GM23338 (cell line): ENCODE results near the gene RPS3A. TPM values are rescaled to one million over a fixed set of nuclear protein-coding genes. Genes with fewer than 3 reads are reported as not detected.

Experiments used
- ATAC-seq: fragments of 200-7000 bp; cut with Tn5 transposase; 3 replicates; pipeline ENCODE4 v1.9.1; 2020
- DNase-seq: peaks from one replicate; pipeline ENCODE4 v3.0.0-alpha.2; 2015; ENCODE audit warnings: low spot score
- H2AFZ ChIP-seq: fragments of 200-600 bp; sonication (generic); 2 replicates; pipeline ENCODE4 v1.8.0; 2016; ENCODE audit warnings: antibody characterized with exemption, mild to moderate bottlenecking, moderate library complexity
- H3F3A ChIP-seq: fragments of 200-600 bp; sonication (generic); replicated peaks from 2 replicates; pipeline ENCODE4 v1.8.0; 2017; ENCODE audit warnings: antibody characterized with exemption, mixed run types, low read depth
- H3K27ac ChIP-seq: fragments of 200-600 bp; sonication (generic); 2 replicates; pipeline ENCODE4 v1.6.1; 2016; ENCODE audit warnings: low read depth
- H3K27me3 ChIP-seq: fragments of 200-600 bp; sonication (generic); 2 replicates; pipeline ENCODE4 v1.8.0; 2016; ENCODE audit warnings: mild to moderate bottlenecking, mixed run types, moderate library complexity; ENCODE audit not compliant: insufficient read depth
- H3K36me3 ChIP-seq: fragments of 200-600 bp; sonication (generic); 2 replicates; pipeline ENCODE4 v1.8.0; 2016; ENCODE audit warnings: mild to moderate bottlenecking; ENCODE audit not compliant: insufficient read depth
- H3K4me1 ChIP-seq: fragments of 200-600 bp; sonication (generic); 2 replicates; pipeline ENCODE4 v1.8.0; 2016; ENCODE audit warnings: mild to moderate bottlenecking, moderate library complexity; ENCODE audit not compliant: insufficient read depth
- H3K4me2 ChIP-seq: fragments of 200-600 bp; sonication (generic); 2 replicates; pipeline ENCODE4 v1.7.1; 2017; ENCODE audit warnings: mixed run types
- H3K4me3 ChIP-seq: fragments of 200-600 bp; sonication (generic); 2 replicates; pipeline ENCODE4 v1.6.1; 2016; ENCODE audit warnings: mixed run types
- H3K79me2 ChIP-seq: fragments of 200-600 bp; sonication (generic); replicated peaks from 2 replicates; pipeline ENCODE4 v1.8.0; 2017; ENCODE audit warnings: mild to moderate bottlenecking; ENCODE audit not compliant: insufficient read depth
- H3K9me2 ChIP-seq: fragments of 200-600 bp; sonication (generic); 2 replicates; pipeline ENCODE4 v1.8.0; 2017; ENCODE audit not compliant: insufficient read depth
- H4K20me1 ChIP-seq: fragments of 200-600 bp; sonication (generic); replicated peaks from 2 replicates; pipeline ENCODE4 v1.8.0; 2017; ENCODE audit warnings: mild to moderate bottlenecking; ENCODE audit not compliant: insufficient read depth
- H3K27ac Mint-ChIP-seq: 2 replicates; pipeline ENCODE4 v1.8.0; 2020; ENCODE audit warnings: inconsistent platforms, mild to moderate bottlenecking, moderate library complexity, mixed read lengths
- H3K27me3 Mint-ChIP-seq: 3 replicates; pipeline ENCODE4 v1.8.0; 2022; ENCODE audit warnings: low read depth, mild to moderate bottlenecking, moderate library complexity, mixed read lengths, inconsistent platforms; ENCODE audit not compliant: insufficient read depth, poor library complexity
- H3K36me3 Mint-ChIP-seq: 3 replicates; pipeline ENCODE4 v1.8.0; 2021; ENCODE audit warnings: low read depth, mild to moderate bottlenecking, inconsistent platforms, moderate library complexity, mixed read lengths
- H3K4me1 Mint-ChIP-seq: 3 replicates; pipeline ENCODE4 v1.8.0; 2020; ENCODE audit warnings: mild to moderate bottlenecking, inconsistent platforms, mixed read lengths
- H3K4me3 Mint-ChIP-seq: 3 replicates; pipeline ENCODE4 v1.8.0; 2021; ENCODE audit warnings: moderate library complexity, mild to moderate bottlenecking, inconsistent platforms, mixed read lengths
- H3K9me3 Mint-ChIP-seq: 3 replicates; pipeline ENCODE4 v1.8.0; 2020; ENCODE audit warnings: moderate library complexity, mild to moderate bottlenecking, inconsistent platforms, mixed read lengths
- CREB1 ChIP-seq: fragments of 250-450 bp; sonication (Bioruptor Pico); IDR thresholded peaks from 2 replicates; pipeline ENCODE4 v1.5.0; 2020; ENCODE audit warnings: low read depth, mild to moderate bottlenecking, moderate library complexity
- CTCF ChIP-seq, 2 experiments: fragments of 200-600 bp in 1 of 2; sonication (generic) in 1 of 2; conservative IDR thresholded peaks; 2 replicates each; pipeline versions ENCODE4 v1.5.1 to v1.6.1; 2016 to 2017; ENCODE audit warnings: antibody characterized with exemption in 2 of 2, low read depth in 2 of 2, mild to moderate bottlenecking in 2 of 2, moderate library complexity in 1 of 2
- ETS1 ChIP-seq: IDR thresholded peaks from 2 replicates; pipeline ENCODE4 v1.6.1; 2016; ENCODE audit warnings: antibody characterized with exemption
- NANOG ChIP-seq: IDR thresholded peaks from 2 replicates; pipeline ENCODE4 v1.6.1; 2016; ENCODE audit warnings: antibody characterized with exemption, borderline replicate concordance
- POLR2AphosphoS5 ChIP-seq: IDR thresholded peaks from 2 replicates; pipeline ENCODE4 v1.6.1; 2016; ENCODE audit warnings: antibody characterized with exemption, low read depth
- ZNF331 ChIP-seq: fragments of 250-450 bp; sonication (Bioruptor Pico); IDR thresholded peaks from 2 replicates; pipeline ENCODE4 v1.5.0; 2020; ENCODE audit warnings: low read depth, mild to moderate bottlenecking, moderate library complexity
- ZNF462 ChIP-seq: fragments of 250-450 bp; sonication (Bioruptor Pico); IDR thresholded peaks from 2 replicates; pipeline ENCODE4 v1.5.0; 2020; ENCODE audit warnings: mild to moderate bottlenecking, moderate library complexity
- polyA plus RNA-seq: library from polyadenylated mRNA; unstranded; fragments of >200 nt; fragmentation: Nextera tagmentation; extraction: Ambion mirVana; gene quantifications from 2 replicates; pipeline ENCODE4 v1.2.1, GENCODE V29; 2016
- total RNA-seq: library from RNA; depleted of rRNA; stranded (reverse); fragments of >200 nt; shearing (Covaris generic); gene quantifications from 2 replicates; pipeline ENCODE4 v1.2.3, GENCODE V29; 2014

Gene RPS3A
- total and polyA plus RNA-seq, 2 experiments from 2014 or later: 2,486 to 3,506 TPM

- no peak for TF ChIP-seq ZNF462 (CRISPR knock-in tag)
These were observed 4.3 kb downstream of the RPS3A start (continued) for GRCh38 chr4:151103758-151104157.

- Histone ChIP-seq H3K27me3 (no peaks in the 10 kb centered on the region), H4K20me1 (peaks cover 46% of the 10 kb centered on the region), H3K27ac (peak overlapping the region; percentile 90; the same call in 1 of the 2 replicates), H3K4me3 (no peak overlapping the region), H2AFZ (no peak overlapping the region), H3K36me3 (peaks cover 72% of the 10 kb centered on the region), H3K4me1 (peaks cover 23% of the 10 kb centered on the region), H3K79me2 (peaks cover 42% of the 10 kb centered on the region), H3K4me2 (no peak overlapping the region), H3F3A (peaks cover 63% of the 10 kb centered on the region), H3K9me2 (no peaks in the 10 kb centered on the region)
- H3K9me3 Mint-ChIP-seq: peaks cover 3% of the 10 kb centered on the region; the same call in 1 of the 3 replicates
- H3K4me1 Mint-ChIP-seq: peaks cover 15% of the 10 kb centered on the region
- no peak for DNase-seq
- ATAC-seq: no peak
- H3K36me3 Mint-ChIP-seq: peaks cover 99% of the 10 kb centered on the region
- peaks cover 22% of the 10 kb centered on the region for H3K27me3 Mint-ChIP-seq
- peak overlapping the region; percentile 90 for H3K27ac Mint-ChIP-seq
- H3K4me3 Mint-ChIP-seq: no peak overlapping the region
- TF ChIP-seq POLR2AphosphoS5 (no peak), ZNF462 (CRISPR knock-in tag) (no peak), ZNF331 (no peak), NANOG (no peak), CREB1 (CRISPR knock-in tag) (no peak), ETS1 (no peak), CTCF (conservative IDR thresholded peaks at IDR 0.05; ENCODE audit: low read depth in 2 of 2) (no peak)
These were observed 5.2 kb downstream of the RPS3A start for GRCh38 chr4:151104621-151105020.
